RWPE2 (cell line): ENCODE measurements around the gene ARID2.

ENCODE experiments used
- ATAC-seq: fragments of 200-7000 bp; cut with Tn5 transposase; 3 replicates; pipeline ENCODE4 v1.9.1; 2021; ENCODE audit warnings: low read depth
- DNase-seq: peaks from one replicate; pipeline ENCODE4 v3.0.0-alpha.2; 2020; ENCODE audit warnings: low spot score
- H3K27ac ChIP-seq: fragments of 450-650 bp; 2 replicates; pipeline ENCODE4 v1.5.1; 2017; ENCODE audit warnings: mild to moderate bottlenecking; ENCODE audit not compliant: poor library complexity, severe bottlenecking
- H3K27me3 ChIP-seq: fragments of 250-450 bp; sonication (Bioruptor Pico); 2 replicates; pipeline ENCODE4 v1.5.1; 2021; ENCODE audit warnings: mild to moderate bottlenecking, moderate library complexity; ENCODE audit not compliant: insufficient read depth, poor library complexity, severe bottlenecking
- H3K36me3 ChIP-seq: fragments of 250-450 bp; sonication (Bioruptor Pico); 2 replicates; pipeline ENCODE4 v1.5.1; 2020; ENCODE audit warnings: low read depth, mild to moderate bottlenecking, moderate library complexity
- H3K4me1 ChIP-seq: fragments of 250-450 bp; sonication (Bioruptor Pico); 2 replicates; pipeline ENCODE4 v1.5.1; 2021; ENCODE audit warnings: mild to moderate bottlenecking, moderate library complexity; ENCODE audit not compliant: insufficient read depth, poor library complexity, severe bottlenecking
- H3K4me3 ChIP-seq: fragments of 250-450 bp; sonication (Bioruptor Pico); 2 replicates; pipeline ENCODE4 v1.5.1; 2021; ENCODE audit warnings: mild to moderate bottlenecking, moderate library complexity; ENCODE audit not compliant: severe bottlenecking
- H3K9me3 ChIP-seq: fragments of 250-450 bp; sonication (Bioruptor Pico); 2 replicates; pipeline ENCODE4 v1.5.1; 2021; ENCODE audit warnings: mild to moderate bottlenecking, moderate library complexity; ENCODE audit not compliant: severe bottlenecking
- CTCF ChIP-seq: fragments of 450-650 bp; IDR thresholded peaks from one replicate; pipeline ENCODE4 v1.5.1; 2017; ENCODE audit warnings: mild to moderate bottlenecking, moderate library complexity; ENCODE audit not compliant: poor library complexity, severe bottlenecking

Gene ARID2

GRCh38 chr12:45914090-45914489 is 184.6 kb downstream of the ARID2 start:
- no peak overlapping the region for H3K27ac ChIP-seq
- peak; percentile 77 for ATAC-seq
- H3K4me3 ChIP-seq = no peak overlapping the region
- DNase-seq = no peak
- H3K4me1 ChIP-seq = no peaks in the 10 kb centered on the region
- peaks cover 13% of the 10 kb centered on the region for H3K36me3 ChIP-seq
- H3K27me3 ChIP-seq = no peaks in the 10 kb centered on the region
- no peak for TF ChIP-seq CTCF
- no peaks in the 10 kb centered on the region for H3K9me3 ChIP-seq

- no peak overlapping the region for H3K4me3 ChIP-seq
- no peaks in the 10 kb centered on the region for H3K27me3 ChIP-seq
- DNase-seq (no peak), ATAC-seq (no peak)
- no peaks in the 10 kb centered on the region for H3K9me3 ChIP-seq
- H3K27ac ChIP-seq = no peak overlapping the region
- no peak for TF ChIP-seq CTCF
- H3K4me1 ChIP-seq = no peaks in the 10 kb centered on the region
- peaks cover 24% of the 10 kb centered on the region for H3K36me3 ChIP-seq
Observed at GRCh38 chr12:45915405-45915804, 185.9 kb downstream of the ARID2 start.

- Histone ChIP-seq H3K4me3 (no peak overlapping the region), H3K27ac (no peak overlapping the region), H3K4me1 (no peaks in the 10 kb centered on the region), H3K9me3 (no peaks in the 10 kb centered on the region), H3K27me3 (no peaks in the 10 kb centered on the region), H3K36me3 (peaks cover 52% of the 10 kb centered on the region)
- DNase-seq = no peak
- TF ChIP-seq CTCF = no peak
- no peak for ATAC-seq
Observed at GRCh38 chr12:45918818-45919217, 189.3 kb downstream of the ARID2 start.

GRCh38 chr12:45928309-45928708 is 198.8 kb downstream of the ARID2 start:
- ATAC-seq (peak; percentile 71), DNase-seq (no peak)
- no peak overlapping the region for H3K4me3 ChIP-seq
- TF ChIP-seq CTCF = no peak
- H3K4me1 ChIP-seq = peaks cover 7% of the 10 kb centered on the region
- no peaks in the 10 kb centered on the region for H3K27me3 ChIP-seq
- no peaks in the 10 kb centered on the region for H3K9me3 ChIP-seq
- H3K27ac ChIP-seq = no peak overlapping the region
- peaks cover 91% of the 10 kb centered on the region for H3K36me3 ChIP-seq

GRCh38 chr12:45930369-45930768 is 200.9 kb downstream of the ARID2 start:
- Histone ChIP-seq H3K4me3 (no peak overlapping the region), H3K4me1 (peaks cover 7% of the 10 kb centered on the region), H3K36me3 (peaks cover 82% of the 10 kb centered on the region), H3K27ac (no peak overlapping the region), H3K9me3 (no peaks in the 10 kb centered on the region), H3K27me3 (no peaks in the 10 kb centered on the region)
- no peak for DNase-seq
- no peak for ATAC-seq
- TF ChIP-seq CTCF = no peak
